GM23338 (cell line): ENCODE measurements around the gene DENND5A. TPM values are rescaled to one million over a fixed set of nuclear protein-coding genes. Genes with fewer than 3 reads are reported as not detected.

Source experiments
- ATAC-seq: fragments of 200-7000 bp; cut with Tn5 transposase; 3 replicates; pipeline ENCODE4 v1.9.1; 2020
- DNase-seq: peaks from one replicate; pipeline ENCODE4 v3.0.0-alpha.2; 2015; ENCODE audit warnings: low spot score
- H2AFZ ChIP-seq: fragments of 200-600 bp; sonication (generic); 2 replicates; pipeline ENCODE4 v1.8.0; 2016; ENCODE audit warnings: antibody characterized with exemption, mild to moderate bottlenecking, moderate library complexity
- H3F3A ChIP-seq: fragments of 200-600 bp; sonication (generic); replicated peaks from 2 replicates; pipeline ENCODE4 v1.8.0; 2017; ENCODE audit warnings: antibody characterized with exemption, mixed run types, low read depth
- H3K27ac ChIP-seq: fragments of 200-600 bp; sonication (generic); 2 replicates; pipeline ENCODE4 v1.6.1; 2016; ENCODE audit warnings: low read depth
- H3K27me3 ChIP-seq: fragments of 200-600 bp; sonication (generic); 2 replicates; pipeline ENCODE4 v1.8.0; 2016; ENCODE audit warnings: mild to moderate bottlenecking, mixed run types, moderate library complexity; ENCODE audit not compliant: insufficient read depth
- H3K36me3 ChIP-seq: fragments of 200-600 bp; sonication (generic); 2 replicates; pipeline ENCODE4 v1.8.0; 2016; ENCODE audit warnings: mild to moderate bottlenecking; ENCODE audit not compliant: insufficient read depth
- H3K4me1 ChIP-seq: fragments of 200-600 bp; sonication (generic); 2 replicates; pipeline ENCODE4 v1.8.0; 2016; ENCODE audit warnings: mild to moderate bottlenecking, moderate library complexity; ENCODE audit not compliant: insufficient read depth
- H3K4me2 ChIP-seq: fragments of 200-600 bp; sonication (generic); 2 replicates; pipeline ENCODE4 v1.7.1; 2017; ENCODE audit warnings: mixed run types
- H3K4me3 ChIP-seq: fragments of 200-600 bp; sonication (generic); 2 replicates; pipeline ENCODE4 v1.6.1; 2016; ENCODE audit warnings: mixed run types
- H3K79me2 ChIP-seq: fragments of 200-600 bp; sonication (generic); replicated peaks from 2 replicates; pipeline ENCODE4 v1.8.0; 2017; ENCODE audit warnings: mild to moderate bottlenecking; ENCODE audit not compliant: insufficient read depth
- H3K9me2 ChIP-seq: fragments of 200-600 bp; sonication (generic); 2 replicates; pipeline ENCODE4 v1.8.0; 2017; ENCODE audit not compliant: insufficient read depth
- H4K20me1 ChIP-seq: fragments of 200-600 bp; sonication (generic); replicated peaks from 2 replicates; pipeline ENCODE4 v1.8.0; 2017; ENCODE audit warnings: mild to moderate bottlenecking; ENCODE audit not compliant: insufficient read depth
- H3K27ac Mint-ChIP-seq: 2 replicates; pipeline ENCODE4 v1.8.0; 2020; ENCODE audit warnings: inconsistent platforms, mild to moderate bottlenecking, moderate library complexity, mixed read lengths
- H3K27me3 Mint-ChIP-seq: 3 replicates; pipeline ENCODE4 v1.8.0; 2022; ENCODE audit warnings: low read depth, mild to moderate bottlenecking, moderate library complexity, mixed read lengths, inconsistent platforms; ENCODE audit not compliant: insufficient read depth, poor library complexity
- H3K36me3 Mint-ChIP-seq: 3 replicates; pipeline ENCODE4 v1.8.0; 2021; ENCODE audit warnings: low read depth, mild to moderate bottlenecking, inconsistent platforms, moderate library complexity, mixed read lengths
- H3K4me1 Mint-ChIP-seq: 3 replicates; pipeline ENCODE4 v1.8.0; 2020; ENCODE audit warnings: mild to moderate bottlenecking, inconsistent platforms, mixed read lengths
- H3K4me3 Mint-ChIP-seq: 3 replicates; pipeline ENCODE4 v1.8.0; 2021; ENCODE audit warnings: moderate library complexity, mild to moderate bottlenecking, inconsistent platforms, mixed read lengths
- H3K9me3 Mint-ChIP-seq: 3 replicates; pipeline ENCODE4 v1.8.0; 2020; ENCODE audit warnings: moderate library complexity, mild to moderate bottlenecking, inconsistent platforms, mixed read lengths
- CREB1 ChIP-seq: fragments of 250-450 bp; sonication (Bioruptor Pico); IDR thresholded peaks from 2 replicates; pipeline ENCODE4 v1.5.0; 2020; ENCODE audit warnings: low read depth, mild to moderate bottlenecking, moderate library complexity
- EZH2 ChIP-seq: fragments of 200-600 bp; sonication (generic); IDR thresholded peaks from one replicate; pipeline ENCODE4 v1.8.0; 2017; ENCODE audit warnings: antibody characterized with exemption, mild to moderate bottlenecking, low read depth; ENCODE audit not compliant: unreplicated experiment
- JUNB ChIP-seq: IDR thresholded peaks from one replicate; pipeline ENCODE4 v1.6.1; 2016; ENCODE audit warnings: antibody characterized with exemption; ENCODE audit not compliant: unreplicated experiment
- NANOG ChIP-seq: IDR thresholded peaks from 2 replicates; pipeline ENCODE4 v1.6.1; 2016; ENCODE audit warnings: antibody characterized with exemption, borderline replicate concordance
- STAT1 ChIP-seq: IDR thresholded peaks from one replicate; pipeline ENCODE4 v1.6.1; 2016; ENCODE audit warnings: antibody characterized with exemption; ENCODE audit not compliant: unreplicated experiment
- ZNF114 ChIP-seq: fragments of 250-450 bp; sonication (Bioruptor Pico); IDR thresholded peaks from 2 replicates; pipeline ENCODE4 v1.5.0; 2020; ENCODE audit warnings: mild to moderate bottlenecking, moderate library complexity
- ZNF331 ChIP-seq: fragments of 250-450 bp; sonication (Bioruptor Pico); IDR thresholded peaks from 2 replicates; pipeline ENCODE4 v1.5.0; 2020; ENCODE audit warnings: low read depth, mild to moderate bottlenecking, moderate library complexity
- polyA plus RNA-seq: library from polyadenylated mRNA; unstranded; fragments of >200 nt; fragmentation: Nextera tagmentation; extraction: Ambion mirVana; gene quantifications from 2 replicates; pipeline ENCODE4 v1.2.1, GENCODE V29; 2016
- total RNA-seq: library from RNA; depleted of rRNA; stranded (reverse); fragments of >200 nt; shearing (Covaris generic); gene quantifications from 2 replicates; pipeline ENCODE4 v1.2.3, GENCODE V29; 2014
- TF ChIP-seq, protein P1 (sequence below): IDR thresholded peaks from 2 replicates; pipeline ENCODE4 v1.6.1; 2016; ENCODE audit warnings: antibody characterized with exemption
- TF ChIP-seq, protein P2 (sequence below): fragments of 250-450 bp; sonication (Bioruptor Pico); IDR thresholded peaks from 2 replicates; pipeline ENCODE4 v1.5.0; 2020; ENCODE audit warnings: mild to moderate bottlenecking, moderate library complexity
- TF ChIP-seq, protein P3 (sequence below), 2 experiments: fragments of 200-600 bp in 1 of 2; sonication (generic) in 1 of 2; conservative IDR thresholded peaks; 2 replicates each; pipeline versions ENCODE4 v1.5.1 to v1.6.1; 2016 to 2017; ENCODE audit warnings: antibody characterized with exemption in 2 of 2, low read depth in 2 of 2, mild to moderate bottlenecking in 2 of 2, moderate library complexity in 1 of 2

DENND5A gene
- total and polyA plus RNA-seq, 2 experiments from 2014 or later, result 28.1 to 56.3 TPM

DNA sequence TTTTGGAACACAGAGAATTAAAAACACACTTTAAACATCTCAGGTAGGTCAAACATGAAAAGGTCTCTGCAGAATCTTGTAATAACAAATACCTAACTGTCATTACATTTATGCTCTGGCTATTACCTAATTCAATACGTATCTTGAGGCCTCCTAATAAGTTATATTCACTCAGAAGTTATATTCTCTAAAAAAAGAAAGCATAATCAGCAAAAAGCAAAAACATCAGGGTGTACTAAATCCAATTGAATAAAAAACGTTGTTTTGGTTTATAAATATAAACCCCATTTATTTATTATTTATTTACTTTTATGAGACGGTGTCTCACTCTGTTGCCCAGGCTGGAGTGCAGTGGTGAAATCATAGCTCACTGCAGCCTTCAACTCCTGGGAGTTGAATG is 39.0 kb upstream of the DENND5A start:
- Mint-ChIP-seq H3K27me3 (peaks cover 4% of the 10 kb centered on the region), H3K36me3 (peaks cover 7% of the 10 kb centered on the region), H3K9me3 (peaks cover 3% of the 10 kb centered on the region; the same call in 1 of the 3 replicates), H3K4me3 (no peak overlapping the region), H3K4me1 (peaks cover 6% of the 10 kb centered on the region; the same call in 2 of the 3 replicates), H3K27ac (no peak overlapping the region)
- Histone ChIP-seq H3K4me2 (no peak overlapping the region), H3K27ac (no peak overlapping the region), H2AFZ (no peak overlapping the region), H3K36me3 (peaks cover 3% of the 10 kb centered on the region; the same call in 1 of the 2 replicates), H4K20me1 (peaks cover 46% of the 10 kb centered on the region), H3K79me2 (peaks cover 100% of the 10 kb centered on the region), H3K4me1 (peaks cover 5% of the 10 kb centered on the region; the same call in 1 of the 2 replicates), H3F3A (no peaks in the 10 kb centered on the region), H3K4me3 (no peak overlapping the region), H3K27me3 (no peaks in the 10 kb centered on the region), H3K9me2 (no peaks in the 10 kb centered on the region)
- DNase-seq (no peak), ATAC-seq (no peak)
- no peak for TF ChIP-seq EZH2
- no peak for TF ChIP-seq ZNF114
- TF ChIP-seq JUNB, result no peak
- no peak for TF ChIP-seq NANOG
- TF ChIP-seq STAT1, result no peak
- TF ChIP-seq, protein P1, sequence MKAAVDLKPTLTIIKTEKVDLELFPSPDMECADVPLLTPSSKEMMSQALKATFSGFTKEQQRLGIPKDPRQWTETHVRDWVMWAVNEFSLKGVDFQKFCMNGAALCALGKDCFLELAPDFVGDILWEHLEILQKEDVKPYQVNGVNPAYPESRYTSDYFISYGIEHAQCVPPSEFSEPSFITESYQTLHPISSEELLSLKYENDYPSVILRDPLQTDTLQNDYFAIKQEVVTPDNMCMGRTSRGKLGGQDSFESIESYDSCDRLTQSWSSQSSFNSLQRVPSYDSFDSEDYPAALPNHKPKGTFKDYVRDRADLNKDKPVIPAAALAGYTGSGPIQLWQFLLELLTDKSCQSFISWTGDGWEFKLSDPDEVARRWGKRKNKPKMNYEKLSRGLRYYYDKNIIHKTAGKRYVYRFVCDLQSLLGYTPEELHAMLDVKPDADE, result no peak
- TF ChIP-seq CREB1, result no peak
- TF ChIP-seq ZNF331 (CRISPR knock-in tag), result no peak
- TF ChIP-seq, protein P2, sequence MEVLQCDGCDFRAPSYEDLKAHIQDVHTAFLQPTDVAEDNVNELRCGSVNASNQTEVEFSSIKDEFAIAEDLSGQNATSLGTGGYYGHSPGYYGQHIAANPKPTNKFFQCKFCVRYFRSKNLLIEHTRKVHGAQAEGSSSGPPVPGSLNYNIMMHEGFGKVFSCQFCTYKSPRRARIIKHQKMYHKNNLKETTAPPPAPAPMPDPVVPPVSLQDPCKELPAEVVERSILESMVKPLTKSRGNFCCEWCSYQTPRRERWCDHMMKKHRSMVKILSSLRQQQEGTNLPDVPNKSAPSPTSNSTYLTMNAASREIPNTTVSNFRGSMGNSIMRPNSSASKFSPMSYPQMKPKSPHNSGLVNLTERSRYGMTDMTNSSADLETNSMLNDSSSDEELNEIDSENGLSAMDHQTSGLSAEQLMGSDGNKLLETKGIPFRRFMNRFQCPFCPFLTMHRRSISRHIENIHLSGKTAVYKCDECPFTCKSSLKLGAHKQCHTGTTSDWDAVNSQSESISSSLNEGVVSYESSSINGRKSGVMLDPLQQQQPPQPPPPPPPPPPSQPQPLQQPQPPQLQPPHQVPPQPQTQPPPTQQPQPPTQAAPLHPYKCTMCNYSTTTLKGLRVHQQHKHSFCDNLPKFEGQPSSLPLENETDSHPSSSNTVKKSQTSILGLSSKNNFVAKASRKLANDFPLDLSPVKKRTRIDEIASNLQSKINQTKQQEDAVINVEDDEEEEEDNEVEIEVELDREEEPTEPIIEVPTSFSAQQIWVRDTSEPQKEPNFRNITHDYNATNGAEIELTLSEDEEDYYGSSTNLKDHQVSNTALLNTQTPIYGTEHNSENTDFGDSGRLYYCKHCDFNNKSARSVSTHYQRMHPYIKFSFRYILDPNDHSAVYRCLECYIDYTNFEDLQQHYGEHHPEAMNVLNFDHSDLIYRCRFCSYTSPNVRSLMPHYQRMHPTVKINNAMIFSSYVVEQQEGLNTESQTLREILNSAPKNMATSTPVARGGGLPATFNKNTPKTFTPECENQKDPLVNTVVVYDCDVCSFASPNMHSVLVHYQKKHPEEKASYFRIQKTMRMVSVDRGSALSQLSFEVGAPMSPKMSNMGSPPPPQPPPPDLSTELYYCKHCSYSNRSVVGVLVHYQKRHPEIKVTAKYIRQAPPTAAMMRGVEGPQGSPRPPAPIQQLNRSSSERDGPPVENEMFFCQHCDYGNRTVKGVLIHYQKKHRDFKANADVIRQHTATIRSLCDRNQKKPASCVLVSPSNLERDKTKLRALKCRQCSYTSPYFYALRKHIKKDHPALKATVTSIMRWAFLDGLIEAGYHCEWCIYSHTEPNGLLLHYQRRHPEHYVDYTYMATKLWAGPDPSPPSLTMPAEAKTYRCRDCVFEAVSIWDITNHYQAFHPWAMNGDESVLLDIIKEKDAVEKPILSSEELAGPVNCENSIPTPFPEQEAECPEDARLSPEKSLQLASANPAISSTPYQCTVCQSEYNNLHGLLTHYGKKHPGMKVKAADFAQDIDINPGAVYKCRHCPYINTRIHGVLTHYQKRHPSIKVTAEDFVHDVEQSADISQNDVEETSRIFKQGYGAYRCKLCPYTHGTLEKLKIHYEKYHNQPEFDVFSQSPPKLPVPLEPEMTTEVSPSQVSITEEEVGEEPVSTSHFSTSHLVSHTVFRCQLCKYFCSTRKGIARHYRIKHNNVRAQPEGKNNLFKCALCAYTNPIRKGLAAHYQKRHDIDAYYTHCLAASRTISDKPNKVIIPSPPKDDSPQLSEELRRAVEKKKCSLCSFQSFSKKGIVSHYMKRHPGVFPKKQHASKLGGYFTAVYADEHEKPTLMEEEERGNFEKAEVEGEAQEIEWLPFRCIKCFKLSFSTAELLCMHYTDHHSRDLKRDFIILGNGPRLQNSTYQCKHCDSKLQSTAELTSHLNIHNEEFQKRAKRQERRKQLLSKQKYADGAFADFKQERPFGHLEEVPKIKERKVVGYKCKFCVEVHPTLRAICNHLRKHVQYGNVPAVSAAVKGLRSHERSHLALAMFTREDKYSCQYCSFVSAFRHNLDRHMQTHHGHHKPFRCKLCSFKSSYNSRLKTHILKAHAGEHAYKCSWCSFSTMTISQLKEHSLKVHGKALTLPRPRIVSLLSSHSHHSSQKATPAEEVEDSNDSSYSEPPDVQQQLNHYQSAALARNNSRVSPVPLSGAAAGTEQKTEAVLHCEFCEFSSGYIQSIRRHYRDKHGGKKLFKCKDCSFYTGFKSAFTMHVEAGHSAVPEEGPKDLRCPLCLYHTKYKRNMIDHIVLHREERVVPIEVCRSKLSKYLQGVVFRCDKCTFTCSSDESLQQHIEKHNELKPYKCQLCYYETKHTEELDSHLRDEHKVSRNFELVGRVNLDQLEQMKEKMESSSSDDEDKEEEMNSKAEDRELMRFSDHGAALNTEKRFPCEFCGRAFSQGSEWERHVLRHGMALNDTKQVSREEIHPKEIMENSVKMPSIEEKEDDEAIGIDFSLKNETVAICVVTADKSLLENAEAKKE (CRISPR knock-in tag), result no peak
- TF ChIP-seq, protein P3, sequence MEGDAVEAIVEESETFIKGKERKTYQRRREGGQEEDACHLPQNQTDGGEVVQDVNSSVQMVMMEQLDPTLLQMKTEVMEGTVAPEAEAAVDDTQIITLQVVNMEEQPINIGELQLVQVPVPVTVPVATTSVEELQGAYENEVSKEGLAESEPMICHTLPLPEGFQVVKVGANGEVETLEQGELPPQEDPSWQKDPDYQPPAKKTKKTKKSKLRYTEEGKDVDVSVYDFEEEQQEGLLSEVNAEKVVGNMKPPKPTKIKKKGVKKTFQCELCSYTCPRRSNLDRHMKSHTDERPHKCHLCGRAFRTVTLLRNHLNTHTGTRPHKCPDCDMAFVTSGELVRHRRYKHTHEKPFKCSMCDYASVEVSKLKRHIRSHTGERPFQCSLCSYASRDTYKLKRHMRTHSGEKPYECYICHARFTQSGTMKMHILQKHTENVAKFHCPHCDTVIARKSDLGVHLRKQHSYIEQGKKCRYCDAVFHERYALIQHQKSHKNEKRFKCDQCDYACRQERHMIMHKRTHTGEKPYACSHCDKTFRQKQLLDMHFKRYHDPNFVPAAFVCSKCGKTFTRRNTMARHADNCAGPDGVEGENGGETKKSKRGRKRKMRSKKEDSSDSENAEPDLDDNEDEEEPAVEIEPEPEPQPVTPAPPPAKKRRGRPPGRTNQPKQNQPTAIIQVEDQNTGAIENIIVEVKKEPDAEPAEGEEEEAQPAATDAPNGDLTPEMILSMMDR (conservative IDR thresholded peaks at IDR 0.05; ENCODE audit: low read depth in 2 of 2), result no peak
